ENCODE measurements around the gene ZNF74. TPM values are rescaled to one million over a fixed set of nuclear protein-coding genes. Genes with fewer than 3 reads are reported as not detected.
A peak's percentile ranks its signal among the peaks of the same experiment; 100 is the strongest.
"Not testable (repeated sequence)": the region's sequence is repeated elsewhere in the genome, so short reads cannot be mapped to it uniquely, and the experiment has no call there.

ZNF74 gene
- total and polyA plus RNA-seq, 8 donors: 5.0 to 9.1 (median 5.7) TPM

- peak in 1 of 6 donors; percentile 3 for DNase-seq
Observed at GRCh38 chr22:20407829-20408228, 13.9 kb downstream of the ZNF74 start.

GRCh38 chr22:20408891-20409290, 14.9 kb downstream of the ZNF74 start:
- Histone ChIP-seq H3K27ac (no peak overlapping the region), H3K9me3 (no peaks in the 10 kb centered on the region), H3K27me3 (no peaks in the 10 kb centered on the region), H3K36me3 (peaks cover 0 to 20% (median 0%) of the 10 kb centered on the region in 3 donors), H3K4me1 (no peaks in the 10 kb centered on the region), H3K4me3 (no peak overlapping the region)
- WGBS, 2 donors: 88 to 100% methylated on average over 4 of the region's 4 CpGs
- intact Hi-C loops (cut with DNase I): no loop called here
- no peak for TF ChIP-seq CTCF (IDR thresholded peaks at IDR 0.05)
- no peak for ATAC-seq
- no peak for FAIRE-seq
- peak in 1 of 6 donors; percentile 4 for DNase-seq

More at GRCh38 chr22:20407829-20408228, 13.9 kb downstream of the ZNF74 start:
- ATAC-seq (no peak), FAIRE-seq (no peak)
- WGBS, 2 donors: 86% methylated on average over 3 of the region's 3 CpGs
- no peaks in the 10 kb centered on the region for H3K4me1 ChIP-seq
- H3K27me3 ChIP-seq: no peaks in the 10 kb centered on the region
- H3K9me3 ChIP-seq: no peaks in the 10 kb centered on the region
- intact Hi-C loops (cut with DNase I): no loop called here
- no peak overlapping the region for H3K27ac ChIP-seq
- TF ChIP-seq CTCF (IDR thresholded peaks at IDR 0.05): no peak
- no peak overlapping the region for H3K4me3 ChIP-seq
- peaks cover 0 to 20% (median 0%) of the 10 kb centered on the region in 3 donors for H3K36me3 ChIP-seq

- H3K27ac ChIP-seq; H3K4me3 ChIP-seq; H3K27me3 ChIP-seq; H3K4me1 ChIP-seq; FAIRE-seq; H3K9me3 ChIP-seq; ATAC-seq; intact Hi-C loops (cut with DNase I); DNase-seq: not testable (repeated sequence)
- peaks cover 0 to 20% (median 0%) of the 10 kb centered on the region in 3 donors for H3K36me3 ChIP-seq
- 95 to 97% methylated on average over 3 of the region's 3 CpGs for WGBS, 2 donors
Observed at GRCh38 chr22:20409385-20409784, 15.4 kb downstream of the ZNF74 start.

GRCh38 chr22:20412474-20413216, 18.7 kb downstream of the ZNF74 start:
- intact Hi-C loops (cut with DNase I): no loop called here
- ATAC-seq: no peak
- no peak for TF ChIP-seq CTCF (IDR thresholded peaks at IDR 0.05)
- H3K9me3 ChIP-seq: no peaks in the 10 kb centered on the region
- no peak for DNase-seq
- no peaks in the 10 kb centered on the region for H3K36me3 ChIP-seq
- no peak for FAIRE-seq
- no peaks in the 10 kb centered on the region for H3K4me1 ChIP-seq
- no peak overlapping the region for H3K4me3 ChIP-seq
- no peak overlapping the region for H3K27ac ChIP-seq
- 66% methylated on average over 10 of the region's 10 CpGs for WGBS, 2 donors
- H3K27me3 ChIP-seq: no peaks in the 10 kb centered on the region

GRCh38 chr22:20413217-20414058, 19.5 kb downstream of the ZNF74 start:
- DNase-seq: no peak
- TF ChIP-seq CTCF (IDR thresholded peaks at IDR 0.05): no peak
- 82 to 91% methylated on average over 9 of the region's 9 CpGs for WGBS, 2 donors
- intact Hi-C loops (cut with DNase I): no loop called here
- H3K9me3 ChIP-seq: no peaks in the 10 kb centered on the region
- no peaks in the 10 kb centered on the region for H3K36me3 ChIP-seq
- ATAC-seq: no peak
- H3K4me1 ChIP-seq: no peaks in the 10 kb centered on the region
- H3K4me3 ChIP-seq: no peak overlapping the region
- no peak for FAIRE-seq
- no peak overlapping the region for H3K27ac ChIP-seq
- H3K27me3 ChIP-seq: no peaks in the 10 kb centered on the region
